HG03280 (cell line): ENCODE results near the gene UXS1.

Experiments used
- ATAC-seq: cut with Tn5 transposase; IDR thresholded peaks from one replicate; pipeline ENCODE4 v1.9.1; 2021; ENCODE audit warnings: mild to moderate bottlenecking, moderate library complexity; ENCODE audit not compliant: unreplicated experiment

Gene UXS1

GRCh38 chr2:106054880-106055655, 139.0 kb downstream of the UXS1 start:
- ATAC-seq, result no peak

- no peak for ATAC-seq
These were observed 139.8 kb downstream of the UXS1 start for GRCh38 chr2:106054321-106054720.

GRCh38 chr2:106053581-106053980, 140.5 kb downstream of the UXS1 start:
- ATAC-seq, result no peak

- ATAC-seq, result no peak
These were observed 141.0 kb downstream of the UXS1 start for GRCh38 chr2:106053116-106053515.

GRCh38 chr2:106044859-106045258, 149.2 kb downstream of the UXS1 start:
- no peak for ATAC-seq

- ATAC-seq, result no peak
These were observed 150.1 kb downstream of the UXS1 start for GRCh38 chr2:106044021-106044420.
